WTC11 (cell line): Measurements from ENCODE around the gene GSC2. TPM values are rescaled to one million over a fixed set of nuclear protein-coding genes. Genes with fewer than 3 reads are reported as not detected.

Experiments used
- ATAC-seq: fragments of 200-7000 bp; cut with Tn5 transposase; 2 replicates; pipeline ENCODE4 v1.10.0; 2021; ENCODE audit warnings: mild to moderate bottlenecking, moderate library complexity
- CTCF ChIA-PET: fragments of 300-600 bp; sonication (Branson Sonifier 250); formaldehyde crosslinking; loops from one replicate; lab custom pipeline; 2021; ENCODE audit warnings: antibody characterized with exemption; lab: Charles Lee
- POLR2A ChIA-PET: fragments of 350-600 bp; sonication (Branson Sonifier 250); formaldehyde crosslinking; loops from one replicate; lab custom pipeline; 2021; ENCODE audit warnings: antibody characterized with exemption; lab: Charles Lee
- DNase-seq: peaks from one replicate; pipeline ENCODE4 v3.0.0; 2021; ENCODE audit warnings: low spot score
- H3K27ac Mint-ChIP-seq: 2 replicates; pipeline ENCODE4 v1.8.0; 2021; ENCODE audit warnings: mixed read lengths
- H3K27me3 Mint-ChIP-seq: 2 replicates; pipeline ENCODE4 v1.8.0; 2021; ENCODE audit warnings: low read depth, mild to moderate bottlenecking, moderate library complexity, mixed read lengths
- H3K36me3 Mint-ChIP-seq: 2 replicates; pipeline ENCODE4 v1.8.0; 2021; ENCODE audit warnings: mixed read lengths
- H3K4me1 Mint-ChIP-seq: 2 replicates; pipeline ENCODE4 v1.8.0; 2022; ENCODE audit warnings: mixed read lengths
- H3K4me3 Mint-ChIP-seq: 2 replicates; pipeline ENCODE4 v1.8.0; 2021; ENCODE audit warnings: mild to moderate bottlenecking, moderate library complexity, mixed read lengths
- H3K9me3 Mint-ChIP-seq: 2 replicates; pipeline ENCODE4 v1.8.0; 2021; ENCODE audit warnings: mixed read lengths
- ATF1 ChIP-seq: sonication (generic); formaldehyde crosslinking; IDR thresholded peaks from 2 replicates; pipeline ENCODE4 v1.8.1; 2023; ENCODE audit warnings: mild to moderate bottlenecking, moderate library complexity, missing genetic modification reagents
- CDX4 ChIP-seq: fragments of 250-450 bp; sonication (Bioruptor Pico); IDR thresholded peaks from 2 replicates; pipeline ENCODE4 v1.9.0; 2021; ENCODE audit warnings: moderate library complexity, mild to moderate bottlenecking, inconsistent platforms, borderline replicate concordance
- ESRRA ChIP-seq: sonication (generic); formaldehyde crosslinking; IDR thresholded peaks from 2 replicates; pipeline ENCODE4 v1.8.1; 2022; ENCODE audit warnings: mild to moderate bottlenecking, missing genetic modification reagents, borderline replicate concordance
- FOXK1 ChIP-seq: sonication (generic); formaldehyde crosslinking; IDR thresholded peaks from 2 replicates; pipeline ENCODE4 v1.8.0; 2022; ENCODE audit warnings: mild to moderate bottlenecking, moderate library complexity, missing genetic modification reagents
- FOXP4 ChIP-seq: sonication (generic); formaldehyde crosslinking; IDR thresholded peaks from 2 replicates; pipeline ENCODE4 v1.8.0; 2022; ENCODE audit warnings: mild to moderate bottlenecking, missing genetic modification reagents
- KAT7 ChIP-seq: sonication (generic); formaldehyde crosslinking; IDR thresholded peaks from 2 replicates; pipeline ENCODE4 v1.8.1; 2023; ENCODE audit warnings: missing genetic modification reagents, mild to moderate bottlenecking, borderline replicate concordance
- NFYB ChIP-seq: sonication (generic); formaldehyde crosslinking; conservative IDR thresholded peaks from 2 replicates; pipeline ENCODE4 v1.8.0; 2022; ENCODE audit warnings: low read depth, missing genetic modification reagents
- NR2C2 ChIP-seq: sonication (generic); formaldehyde crosslinking; IDR thresholded peaks from 2 replicates; pipeline ENCODE4 v1.8.0; 2022; ENCODE audit warnings: mild to moderate bottlenecking, missing genetic modification reagents
- TCF7 ChIP-seq: sonication (generic); formaldehyde crosslinking; IDR thresholded peaks from 2 replicates; pipeline ENCODE4 v1.8.0; 2022; ENCODE audit warnings: mild to moderate bottlenecking, low read depth, missing genetic modification reagents, moderate library complexity
- ZNF532 ChIP-seq: fragments of 250-450 bp; sonication (Bioruptor Pico); IDR thresholded peaks from 2 replicates; pipeline ENCODE4 v1.9.0; 2021; ENCODE audit warnings: mild to moderate bottlenecking, borderline replicate concordance
- total RNA-seq: library from RNA; stranded (reverse); gene quantifications from 3 replicates; pipeline ENCODE4 v1.2.3, GENCODE V29; 2021
- TF ChIP-seq, protein P1 (sequence below): sonication (generic); formaldehyde crosslinking; IDR thresholded peaks from 2 replicates; pipeline ENCODE4 v1.8.1; 2022; ENCODE audit warnings: low read depth, mild to moderate bottlenecking, moderate library complexity, missing genetic modification reagents, borderline replicate concordance
- TF ChIP-seq, protein P2 (sequence below): sonication (generic); formaldehyde crosslinking; IDR thresholded peaks from 2 replicates; pipeline ENCODE4 v1.8.1; 2022; ENCODE audit warnings: low read depth, missing genetic modification reagents, borderline replicate concordance
- TF ChIP-seq, protein P3 (sequence below): fragments of 250-450 bp; sonication (Bioruptor Pico); IDR thresholded peaks from 2 replicates; pipeline ENCODE4 v1.9.0; 2021; ENCODE audit warnings: mild to moderate bottlenecking
- TF ChIP-seq, protein P4 (sequence below): fragments of 250-450 bp; sonication (Bioruptor Pico); conservative IDR thresholded peaks from 2 replicates; pipeline ENCODE4 v1.9.0; 2021; ENCODE audit warnings: mild to moderate bottlenecking
- TF ChIP-seq, protein P5 (sequence below): sonication (generic); formaldehyde crosslinking; IDR thresholded peaks from 2 replicates; pipeline ENCODE4 v1.8.0; 2022; ENCODE audit warnings: missing genetic modification reagents
- TF ChIP-seq, protein P6 (sequence below): sonication (generic); formaldehyde crosslinking; IDR thresholded peaks from 2 replicates; pipeline ENCODE4 v1.8.1; 2022; ENCODE audit warnings: mild to moderate bottlenecking, missing genetic modification reagents, moderate library complexity, borderline replicate concordance

GSC2 gene
- total RNA-seq, 1 experiment from 2014 or later = 0.68 TPM

- no peaks in the 10 kb centered on the region for H3K27me3 Mint-ChIP-seq
- H3K9me3 Mint-ChIP-seq = no peaks in the 10 kb centered on the region
- H3K36me3 Mint-ChIP-seq = no peaks in the 10 kb centered on the region
- CTCF ChIA-PET = interaction anchor here (0.5 to 0.7 kb wide), 4 partner anchors 10 to 176 kb away, joined by 3 read pairs; no protein-coding TSS in a partner anchor
- TF ChIP-seq, protein P1, sequence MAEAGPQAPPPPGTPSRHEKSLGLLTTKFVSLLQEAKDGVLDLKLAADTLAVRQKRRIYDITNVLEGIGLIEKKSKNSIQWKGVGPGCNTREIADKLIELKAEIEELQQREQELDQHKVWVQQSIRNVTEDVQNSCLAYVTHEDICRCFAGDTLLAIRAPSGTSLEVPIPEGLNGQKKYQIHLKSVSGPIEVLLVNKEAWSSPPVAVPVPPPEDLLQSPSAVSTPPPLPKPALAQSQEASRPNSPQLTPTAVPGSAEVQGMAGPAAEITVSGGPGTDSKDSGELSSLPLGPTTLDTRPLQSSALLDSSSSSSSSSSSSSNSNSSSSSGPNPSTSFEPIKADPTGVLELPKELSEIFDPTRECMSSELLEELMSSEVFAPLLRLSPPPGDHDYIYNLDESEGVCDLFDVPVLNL (CRISPR knock-in tag) = no peak
- TF ChIP-seq FOXK1 (CRISPR knock-in tag) (no peak), ZNF532 (CRISPR knock-in tag) (no peak), ATF1 (no peak), CDX4 (CRISPR knock-in tag) (no peak), TCF7 (no peak), KAT7 (no peak), NFYB (no peak), ESRRA (CRISPR knock-in tag) (no peak), FOXP4 (CRISPR knock-in tag) (no peak), NR2C2 (CRISPR knock-in tag) (no peak)
- TF ChIP-seq, protein P2, sequence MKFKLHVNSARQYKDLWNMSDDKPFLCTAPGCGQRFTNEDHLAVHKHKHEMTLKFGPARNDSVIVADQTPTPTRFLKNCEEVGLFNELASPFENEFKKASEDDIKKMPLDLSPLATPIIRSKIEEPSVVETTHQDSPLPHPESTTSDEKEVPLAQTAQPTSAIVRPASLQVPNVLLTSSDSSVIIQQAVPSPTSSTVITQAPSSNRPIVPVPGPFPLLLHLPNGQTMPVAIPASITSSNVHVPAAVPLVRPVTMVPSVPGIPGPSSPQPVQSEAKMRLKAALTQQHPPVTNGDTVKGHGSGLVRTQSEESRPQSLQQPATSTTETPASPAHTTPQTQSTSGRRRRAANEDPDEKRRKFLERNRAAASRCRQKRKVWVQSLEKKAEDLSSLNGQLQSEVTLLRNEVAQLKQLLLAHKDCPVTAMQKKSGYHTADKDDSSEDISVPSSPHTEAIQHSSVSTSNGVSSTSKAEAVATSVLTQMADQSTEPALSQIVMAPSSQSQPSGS (CRISPR knock-in tag) = no peak
- TF ChIP-seq, protein P3, sequence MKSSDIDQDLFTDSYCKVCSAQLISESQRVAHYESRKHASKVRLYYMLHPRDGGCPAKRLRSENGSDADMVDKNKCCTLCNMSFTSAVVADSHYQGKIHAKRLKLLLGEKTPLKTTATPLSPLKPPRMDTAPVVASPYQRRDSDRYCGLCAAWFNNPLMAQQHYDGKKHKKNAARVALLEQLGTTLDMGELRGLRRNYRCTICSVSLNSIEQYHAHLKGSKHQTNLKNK (CRISPR knock-in tag) = no peak
- TF ChIP-seq, protein P4, sequence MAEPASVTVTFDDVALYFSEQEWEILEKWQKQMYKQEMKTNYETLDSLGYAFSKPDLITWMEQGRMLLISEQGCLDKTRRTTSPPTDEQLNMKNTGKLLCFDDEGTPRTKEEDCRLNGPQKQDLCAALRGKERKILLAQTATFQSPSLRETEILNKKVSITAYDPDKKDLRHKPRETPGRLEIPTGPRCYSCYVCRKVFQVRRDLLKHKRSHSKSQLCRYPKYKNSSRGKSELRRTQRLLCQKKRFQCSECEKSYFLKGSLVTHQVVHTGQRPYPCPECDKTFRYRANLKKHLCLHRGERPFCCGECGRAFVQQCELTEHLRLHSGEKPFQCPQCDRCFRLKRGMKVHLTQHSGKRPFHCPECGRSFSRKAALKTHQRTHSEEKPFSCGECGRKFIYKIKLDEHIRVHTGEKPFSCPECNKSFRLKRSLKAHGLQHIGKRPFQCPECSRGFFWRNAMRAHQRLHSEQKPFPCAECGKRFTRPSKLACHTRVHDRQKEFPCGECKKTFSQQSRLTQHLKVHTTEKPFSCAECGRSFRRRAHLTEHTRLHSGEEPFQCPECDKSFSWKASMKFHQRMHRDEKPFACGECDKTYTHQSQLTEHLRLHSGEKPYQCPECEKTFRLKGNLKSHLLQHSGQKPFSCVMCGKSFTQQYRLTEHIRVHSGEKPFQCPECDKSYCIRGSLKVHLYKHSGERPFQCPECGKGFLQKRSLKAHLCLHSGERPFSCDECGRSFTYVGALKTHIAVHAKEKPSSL (CRISPR knock-in tag) = no peak
- TF ChIP-seq, protein P5, sequence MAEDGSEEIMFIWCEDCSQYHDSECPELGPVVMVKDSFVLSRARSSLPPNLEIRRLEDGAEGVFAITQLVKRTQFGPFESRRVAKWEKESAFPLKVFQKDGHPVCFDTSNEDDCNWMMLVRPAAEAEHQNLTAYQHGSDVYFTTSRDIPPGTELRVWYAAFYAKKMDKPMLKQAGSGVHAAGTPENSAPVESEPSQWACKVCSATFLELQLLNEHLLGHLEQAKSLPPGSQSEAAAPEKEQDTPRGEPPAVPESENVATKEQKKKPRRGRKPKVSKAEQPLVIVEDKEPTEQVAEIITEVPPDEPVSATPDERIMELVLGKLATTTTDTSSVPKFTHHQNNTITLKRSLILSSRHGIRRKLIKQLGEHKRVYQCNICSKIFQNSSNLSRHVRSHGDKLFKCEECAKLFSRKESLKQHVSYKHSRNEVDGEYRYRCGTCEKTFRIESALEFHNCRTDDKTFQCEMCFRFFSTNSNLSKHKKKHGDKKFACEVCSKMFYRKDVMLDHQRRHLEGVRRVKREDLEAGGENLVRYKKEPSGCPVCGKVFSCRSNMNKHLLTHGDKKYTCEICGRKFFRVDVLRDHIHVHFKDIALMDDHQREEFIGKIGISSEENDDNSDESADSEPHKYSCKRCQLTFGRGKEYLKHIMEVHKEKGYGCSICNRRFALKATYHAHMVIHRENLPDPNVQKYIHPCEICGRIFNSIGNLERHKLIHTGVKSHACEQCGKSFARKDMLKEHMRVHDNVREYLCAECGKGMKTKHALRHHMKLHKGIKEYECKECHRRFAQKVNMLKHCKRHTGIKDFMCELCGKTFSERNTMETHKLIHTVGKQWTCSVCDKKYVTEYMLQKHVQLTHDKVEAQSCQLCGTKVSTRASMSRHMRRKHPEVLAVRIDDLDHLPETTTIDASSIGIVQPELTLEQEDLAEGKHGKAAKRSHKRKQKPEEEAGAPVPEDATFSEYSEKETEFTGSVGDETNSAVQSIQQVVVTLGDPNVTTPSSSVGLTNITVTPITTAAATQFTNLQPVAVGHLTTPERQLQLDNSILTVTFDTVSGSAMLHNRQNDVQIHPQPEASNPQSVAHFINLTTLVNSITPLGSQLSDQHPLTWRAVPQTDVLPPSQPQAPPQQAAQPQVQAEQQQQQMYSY = no peak
- TF ChIP-seq, protein P6, sequence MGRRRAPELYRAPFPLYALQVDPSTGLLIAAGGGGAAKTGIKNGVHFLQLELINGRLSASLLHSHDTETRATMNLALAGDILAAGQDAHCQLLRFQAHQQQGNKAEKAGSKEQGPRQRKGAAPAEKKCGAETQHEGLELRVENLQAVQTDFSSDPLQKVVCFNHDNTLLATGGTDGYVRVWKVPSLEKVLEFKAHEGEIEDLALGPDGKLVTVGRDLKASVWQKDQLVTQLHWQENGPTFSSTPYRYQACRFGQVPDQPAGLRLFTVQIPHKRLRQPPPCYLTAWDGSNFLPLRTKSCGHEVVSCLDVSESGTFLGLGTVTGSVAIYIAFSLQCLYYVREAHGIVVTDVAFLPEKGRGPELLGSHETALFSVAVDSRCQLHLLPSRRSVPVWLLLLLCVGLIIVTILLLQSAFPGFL = no peak
- DNase-seq (no peak), ATAC-seq (no peak)
- H3K4me1 Mint-ChIP-seq = peaks cover 25% of the 10 kb centered on the region
- H3K27ac Mint-ChIP-seq = no peak overlapping the region
- H3K4me3 Mint-ChIP-seq = no peak overlapping the region
- POLR2A ChIA-PET = no interaction called here
Observed at GRCh38 chr22:19106886-19107729, 43.0 kb downstream of the GSC2 start.
